AG10803 (cell line): ENCODE data around the gene TMEM209.
"Not testable (repeated sequence)": the region's sequence is repeated elsewhere in the genome, so short reads cannot be mapped to it uniquely, and the experiment has no call there.

Source experiments
- DNase-seq: peaks from one replicate; pipeline ENCODE4 v3.0.0; 2010; ENCODE audit warnings: low read depth
- H3K4me3 ChIP-seq: 2 replicates; pipeline ENCODE4 v1.5.1; 2011; ENCODE audit warnings: mild to moderate bottlenecking, low read length, control low read depth
- TF ChIP-seq, protein P1 (sequence below): conservative IDR thresholded peaks from 2 replicates; pipeline ENCODE4 v1.5.1; 2011; ENCODE audit warnings: mild to moderate bottlenecking, low read length, control low read depth, inconsistent platforms

TMEM209 gene

GRCh38 chr7:130196476-130196875, 8.7 kb downstream of the TMEM209 start:
- H3K4me3 ChIP-seq: no peak overlapping the region
- TF ChIP-seq, protein P1, sequence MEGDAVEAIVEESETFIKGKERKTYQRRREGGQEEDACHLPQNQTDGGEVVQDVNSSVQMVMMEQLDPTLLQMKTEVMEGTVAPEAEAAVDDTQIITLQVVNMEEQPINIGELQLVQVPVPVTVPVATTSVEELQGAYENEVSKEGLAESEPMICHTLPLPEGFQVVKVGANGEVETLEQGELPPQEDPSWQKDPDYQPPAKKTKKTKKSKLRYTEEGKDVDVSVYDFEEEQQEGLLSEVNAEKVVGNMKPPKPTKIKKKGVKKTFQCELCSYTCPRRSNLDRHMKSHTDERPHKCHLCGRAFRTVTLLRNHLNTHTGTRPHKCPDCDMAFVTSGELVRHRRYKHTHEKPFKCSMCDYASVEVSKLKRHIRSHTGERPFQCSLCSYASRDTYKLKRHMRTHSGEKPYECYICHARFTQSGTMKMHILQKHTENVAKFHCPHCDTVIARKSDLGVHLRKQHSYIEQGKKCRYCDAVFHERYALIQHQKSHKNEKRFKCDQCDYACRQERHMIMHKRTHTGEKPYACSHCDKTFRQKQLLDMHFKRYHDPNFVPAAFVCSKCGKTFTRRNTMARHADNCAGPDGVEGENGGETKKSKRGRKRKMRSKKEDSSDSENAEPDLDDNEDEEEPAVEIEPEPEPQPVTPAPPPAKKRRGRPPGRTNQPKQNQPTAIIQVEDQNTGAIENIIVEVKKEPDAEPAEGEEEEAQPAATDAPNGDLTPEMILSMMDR: no peak
- DNase-seq: no peak

GRCh38 chr7:130195396-130195795, 9.8 kb downstream of the TMEM209 start:
- no peak overlapping the region for H3K4me3 ChIP-seq
- no peak for DNase-seq
- TF ChIP-seq, protein P1: no peak

GRCh38 chr7:130191791-130192190, 13.4 kb downstream of the TMEM209 start:
- TF ChIP-seq, protein P1: no peak
- DNase-seq: no peak
- no peak overlapping the region for H3K4me3 ChIP-seq

- H3K4me3 ChIP-seq: no peak overlapping the region
- TF ChIP-seq, protein P1: no peak
- DNase-seq: peak; percentile 83
Observed at GRCh38 chr7:130189343-130189742, 15.9 kb downstream of the TMEM209 start.

DNA sequence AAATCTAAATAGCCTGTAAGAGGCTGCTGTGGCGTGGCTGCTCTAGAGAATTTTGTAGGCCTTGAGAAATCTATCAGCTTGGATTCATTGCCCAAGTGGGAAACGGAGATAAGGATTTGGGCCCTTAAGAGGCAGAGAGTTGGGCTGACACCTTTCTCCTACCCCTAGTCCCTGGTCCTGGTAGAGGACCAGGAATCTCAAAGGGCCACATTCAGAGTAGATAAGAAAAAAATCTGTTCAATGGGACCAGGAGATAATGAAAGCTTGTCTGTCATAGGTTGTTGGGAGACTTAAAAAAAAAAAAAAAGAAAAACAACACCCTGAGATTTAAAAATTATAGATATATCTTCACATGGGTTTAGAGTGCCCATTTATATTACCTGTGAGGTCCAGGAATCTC, 17.8 kb downstream of the TMEM209 start:
- DNase-seq: no peak
- H3K4me3 ChIP-seq: no peak overlapping the region
- TF ChIP-seq, protein P1: no peak

DNA sequence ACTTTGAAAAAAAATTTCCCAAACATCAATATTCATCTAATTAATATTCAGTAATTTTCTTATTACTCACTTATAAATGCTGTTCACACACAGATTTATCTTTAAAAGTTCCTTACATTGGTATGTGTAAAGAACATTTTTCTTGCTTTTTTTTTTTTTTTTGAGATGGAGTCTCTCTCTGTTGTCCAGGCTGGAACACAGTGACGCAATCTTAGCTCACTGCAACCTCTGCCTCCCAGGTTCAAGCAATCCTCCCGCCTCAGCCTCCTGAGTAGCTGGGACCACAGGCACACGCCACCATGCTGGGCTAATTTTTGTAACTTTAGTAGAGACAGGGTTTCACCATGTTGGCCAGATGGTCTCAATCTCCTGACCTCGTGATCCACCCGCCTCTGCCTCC, 20.9 kb downstream of the TMEM209 start:
- DNase-seq, H3K4me3 ChIP-seq: not testable (repeated sequence)

- TF ChIP-seq, protein P1: no peak
- H3K4me3 ChIP-seq: no peak overlapping the region
- no peak for DNase-seq
Observed at GRCh38 chr7:130182990-130183389, 22.2 kb downstream of the TMEM209 start.

- H3K4me3 ChIP-seq: no peak overlapping the region
- TF ChIP-seq, protein P1: no peak
Observed at GRCh38 chr7:130181263-130181605, 24.0 kb downstream of the TMEM209 start.

More at GRCh38 chr7:130181263-130181605, 24.0 kb downstream of the TMEM209 start:
- DNase-seq: no peak
